GM23338 (cell line): ENCODE measurements around the gene NOTO. TPM values are rescaled to one million over a fixed set of nuclear protein-coding genes. Genes with fewer than 3 reads are reported as not detected.

Experiments used
- ATAC-seq: fragments of 200-7000 bp; cut with Tn5 transposase; 3 replicates; pipeline ENCODE4 v1.9.1; 2020
- DNase-seq: peaks from one replicate; pipeline ENCODE4 v3.0.0-alpha.2; 2015; ENCODE audit warnings: low spot score
- H2AFZ ChIP-seq: fragments of 200-600 bp; sonication (generic); 2 replicates; pipeline ENCODE4 v1.8.0; 2016; ENCODE audit warnings: antibody characterized with exemption, mild to moderate bottlenecking, moderate library complexity
- H3F3A ChIP-seq: fragments of 200-600 bp; sonication (generic); replicated peaks from 2 replicates; pipeline ENCODE4 v1.8.0; 2017; ENCODE audit warnings: antibody characterized with exemption, mixed run types, low read depth
- H3K27ac ChIP-seq: fragments of 200-600 bp; sonication (generic); 2 replicates; pipeline ENCODE4 v1.6.1; 2016; ENCODE audit warnings: low read depth
- H3K27me3 ChIP-seq: fragments of 200-600 bp; sonication (generic); 2 replicates; pipeline ENCODE4 v1.8.0; 2016; ENCODE audit warnings: mild to moderate bottlenecking, mixed run types, moderate library complexity; ENCODE audit not compliant: insufficient read depth
- H3K36me3 ChIP-seq: fragments of 200-600 bp; sonication (generic); 2 replicates; pipeline ENCODE4 v1.8.0; 2016; ENCODE audit warnings: mild to moderate bottlenecking; ENCODE audit not compliant: insufficient read depth
- H3K4me1 ChIP-seq: fragments of 200-600 bp; sonication (generic); 2 replicates; pipeline ENCODE4 v1.8.0; 2016; ENCODE audit warnings: mild to moderate bottlenecking, moderate library complexity; ENCODE audit not compliant: insufficient read depth
- H3K4me2 ChIP-seq: fragments of 200-600 bp; sonication (generic); 2 replicates; pipeline ENCODE4 v1.7.1; 2017; ENCODE audit warnings: mixed run types
- H3K4me3 ChIP-seq: fragments of 200-600 bp; sonication (generic); 2 replicates; pipeline ENCODE4 v1.6.1; 2016; ENCODE audit warnings: mixed run types
- H3K79me2 ChIP-seq: fragments of 200-600 bp; sonication (generic); replicated peaks from 2 replicates; pipeline ENCODE4 v1.8.0; 2017; ENCODE audit warnings: mild to moderate bottlenecking; ENCODE audit not compliant: insufficient read depth
- H3K9me2 ChIP-seq: fragments of 200-600 bp; sonication (generic); 2 replicates; pipeline ENCODE4 v1.8.0; 2017; ENCODE audit not compliant: insufficient read depth
- H4K20me1 ChIP-seq: fragments of 200-600 bp; sonication (generic); replicated peaks from 2 replicates; pipeline ENCODE4 v1.8.0; 2017; ENCODE audit warnings: mild to moderate bottlenecking; ENCODE audit not compliant: insufficient read depth
- H3K27ac Mint-ChIP-seq: 2 replicates; pipeline ENCODE4 v1.8.0; 2020; ENCODE audit warnings: inconsistent platforms, mild to moderate bottlenecking, moderate library complexity, mixed read lengths
- H3K27me3 Mint-ChIP-seq: 3 replicates; pipeline ENCODE4 v1.8.0; 2022; ENCODE audit warnings: low read depth, mild to moderate bottlenecking, moderate library complexity, mixed read lengths, inconsistent platforms; ENCODE audit not compliant: insufficient read depth, poor library complexity
- H3K36me3 Mint-ChIP-seq: 3 replicates; pipeline ENCODE4 v1.8.0; 2021; ENCODE audit warnings: low read depth, mild to moderate bottlenecking, inconsistent platforms, moderate library complexity, mixed read lengths
- H3K4me1 Mint-ChIP-seq: 3 replicates; pipeline ENCODE4 v1.8.0; 2020; ENCODE audit warnings: mild to moderate bottlenecking, inconsistent platforms, mixed read lengths
- H3K4me3 Mint-ChIP-seq: 3 replicates; pipeline ENCODE4 v1.8.0; 2021; ENCODE audit warnings: moderate library complexity, mild to moderate bottlenecking, inconsistent platforms, mixed read lengths
- H3K9me3 Mint-ChIP-seq: 3 replicates; pipeline ENCODE4 v1.8.0; 2020; ENCODE audit warnings: moderate library complexity, mild to moderate bottlenecking, inconsistent platforms, mixed read lengths
- ETS1 ChIP-seq: IDR thresholded peaks from 2 replicates; pipeline ENCODE4 v1.6.1; 2016; ENCODE audit warnings: antibody characterized with exemption
- JUNB ChIP-seq: IDR thresholded peaks from one replicate; pipeline ENCODE4 v1.6.1; 2016; ENCODE audit warnings: antibody characterized with exemption; ENCODE audit not compliant: unreplicated experiment
- polyA plus RNA-seq: library from polyadenylated mRNA; unstranded; fragments of >200 nt; fragmentation: Nextera tagmentation; extraction: Ambion mirVana; gene quantifications from 2 replicates; pipeline ENCODE4 v1.2.1, GENCODE V29; 2016
- total RNA-seq: library from RNA; depleted of rRNA; stranded (reverse); fragments of >200 nt; shearing (Covaris generic); gene quantifications from 2 replicates; pipeline ENCODE4 v1.2.3, GENCODE V29; 2014
- TF ChIP-seq, protein P1 (sequence below): fragments of 250-450 bp; sonication (Bioruptor Pico); IDR thresholded peaks from 2 replicates; pipeline ENCODE4 v1.5.0; 2020; ENCODE audit warnings: mild to moderate bottlenecking, moderate library complexity

NOTO gene
- total and polyA plus RNA-seq, 2 experiments from 2014 or later = 0.06 to 0.73 TPM

- no peak overlapping the region for H2AFZ ChIP-seq
- H3K36me3 ChIP-seq = no peaks in the 10 kb centered on the region
- Mint-ChIP-seq H3K36me3 (peaks cover 33% of the 10 kb centered on the region), H3K9me3 (no peaks in the 10 kb centered on the region), H3K4me1 (peaks cover 24% of the 10 kb centered on the region; the same call in 2 of the 3 replicates), H3K27me3 (peaks cover 14% of the 10 kb centered on the region), H3K4me3 (no peak overlapping the region), H3K27ac (no peak overlapping the region; the same call in 1 of the 2 replicates)
- H3K79me2 ChIP-seq = no peaks in the 10 kb centered on the region
- no peak overlapping the region for H3K4me2 ChIP-seq
- no peak overlapping the region for H3K4me3 ChIP-seq
- DNase-seq = no peak
- H3F3A ChIP-seq = peaks cover 7% of the 10 kb centered on the region; the same call in 1 of the 2 replicates
- H3K27me3 ChIP-seq = no peaks in the 10 kb centered on the region
- H3K27ac ChIP-seq = 0 out of 2 replicates have a peak overlapping the region, but pooled peaks have one; percentile 59
- TF ChIP-seq, protein P1, sequence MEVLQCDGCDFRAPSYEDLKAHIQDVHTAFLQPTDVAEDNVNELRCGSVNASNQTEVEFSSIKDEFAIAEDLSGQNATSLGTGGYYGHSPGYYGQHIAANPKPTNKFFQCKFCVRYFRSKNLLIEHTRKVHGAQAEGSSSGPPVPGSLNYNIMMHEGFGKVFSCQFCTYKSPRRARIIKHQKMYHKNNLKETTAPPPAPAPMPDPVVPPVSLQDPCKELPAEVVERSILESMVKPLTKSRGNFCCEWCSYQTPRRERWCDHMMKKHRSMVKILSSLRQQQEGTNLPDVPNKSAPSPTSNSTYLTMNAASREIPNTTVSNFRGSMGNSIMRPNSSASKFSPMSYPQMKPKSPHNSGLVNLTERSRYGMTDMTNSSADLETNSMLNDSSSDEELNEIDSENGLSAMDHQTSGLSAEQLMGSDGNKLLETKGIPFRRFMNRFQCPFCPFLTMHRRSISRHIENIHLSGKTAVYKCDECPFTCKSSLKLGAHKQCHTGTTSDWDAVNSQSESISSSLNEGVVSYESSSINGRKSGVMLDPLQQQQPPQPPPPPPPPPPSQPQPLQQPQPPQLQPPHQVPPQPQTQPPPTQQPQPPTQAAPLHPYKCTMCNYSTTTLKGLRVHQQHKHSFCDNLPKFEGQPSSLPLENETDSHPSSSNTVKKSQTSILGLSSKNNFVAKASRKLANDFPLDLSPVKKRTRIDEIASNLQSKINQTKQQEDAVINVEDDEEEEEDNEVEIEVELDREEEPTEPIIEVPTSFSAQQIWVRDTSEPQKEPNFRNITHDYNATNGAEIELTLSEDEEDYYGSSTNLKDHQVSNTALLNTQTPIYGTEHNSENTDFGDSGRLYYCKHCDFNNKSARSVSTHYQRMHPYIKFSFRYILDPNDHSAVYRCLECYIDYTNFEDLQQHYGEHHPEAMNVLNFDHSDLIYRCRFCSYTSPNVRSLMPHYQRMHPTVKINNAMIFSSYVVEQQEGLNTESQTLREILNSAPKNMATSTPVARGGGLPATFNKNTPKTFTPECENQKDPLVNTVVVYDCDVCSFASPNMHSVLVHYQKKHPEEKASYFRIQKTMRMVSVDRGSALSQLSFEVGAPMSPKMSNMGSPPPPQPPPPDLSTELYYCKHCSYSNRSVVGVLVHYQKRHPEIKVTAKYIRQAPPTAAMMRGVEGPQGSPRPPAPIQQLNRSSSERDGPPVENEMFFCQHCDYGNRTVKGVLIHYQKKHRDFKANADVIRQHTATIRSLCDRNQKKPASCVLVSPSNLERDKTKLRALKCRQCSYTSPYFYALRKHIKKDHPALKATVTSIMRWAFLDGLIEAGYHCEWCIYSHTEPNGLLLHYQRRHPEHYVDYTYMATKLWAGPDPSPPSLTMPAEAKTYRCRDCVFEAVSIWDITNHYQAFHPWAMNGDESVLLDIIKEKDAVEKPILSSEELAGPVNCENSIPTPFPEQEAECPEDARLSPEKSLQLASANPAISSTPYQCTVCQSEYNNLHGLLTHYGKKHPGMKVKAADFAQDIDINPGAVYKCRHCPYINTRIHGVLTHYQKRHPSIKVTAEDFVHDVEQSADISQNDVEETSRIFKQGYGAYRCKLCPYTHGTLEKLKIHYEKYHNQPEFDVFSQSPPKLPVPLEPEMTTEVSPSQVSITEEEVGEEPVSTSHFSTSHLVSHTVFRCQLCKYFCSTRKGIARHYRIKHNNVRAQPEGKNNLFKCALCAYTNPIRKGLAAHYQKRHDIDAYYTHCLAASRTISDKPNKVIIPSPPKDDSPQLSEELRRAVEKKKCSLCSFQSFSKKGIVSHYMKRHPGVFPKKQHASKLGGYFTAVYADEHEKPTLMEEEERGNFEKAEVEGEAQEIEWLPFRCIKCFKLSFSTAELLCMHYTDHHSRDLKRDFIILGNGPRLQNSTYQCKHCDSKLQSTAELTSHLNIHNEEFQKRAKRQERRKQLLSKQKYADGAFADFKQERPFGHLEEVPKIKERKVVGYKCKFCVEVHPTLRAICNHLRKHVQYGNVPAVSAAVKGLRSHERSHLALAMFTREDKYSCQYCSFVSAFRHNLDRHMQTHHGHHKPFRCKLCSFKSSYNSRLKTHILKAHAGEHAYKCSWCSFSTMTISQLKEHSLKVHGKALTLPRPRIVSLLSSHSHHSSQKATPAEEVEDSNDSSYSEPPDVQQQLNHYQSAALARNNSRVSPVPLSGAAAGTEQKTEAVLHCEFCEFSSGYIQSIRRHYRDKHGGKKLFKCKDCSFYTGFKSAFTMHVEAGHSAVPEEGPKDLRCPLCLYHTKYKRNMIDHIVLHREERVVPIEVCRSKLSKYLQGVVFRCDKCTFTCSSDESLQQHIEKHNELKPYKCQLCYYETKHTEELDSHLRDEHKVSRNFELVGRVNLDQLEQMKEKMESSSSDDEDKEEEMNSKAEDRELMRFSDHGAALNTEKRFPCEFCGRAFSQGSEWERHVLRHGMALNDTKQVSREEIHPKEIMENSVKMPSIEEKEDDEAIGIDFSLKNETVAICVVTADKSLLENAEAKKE (CRISPR knock-in tag) = no peak
- no peak for TF ChIP-seq JUNB
- peaks cover 27% of the 10 kb centered on the region for H4K20me1 ChIP-seq
- H3K9me2 ChIP-seq = no peaks in the 10 kb centered on the region
- no peak for ATAC-seq
- peaks cover 11% of the 10 kb centered on the region for H3K4me1 ChIP-seq
These were observed 54.6 kb downstream of the NOTO start for GRCh38 chr2:73257021-73257420.

DNA sequence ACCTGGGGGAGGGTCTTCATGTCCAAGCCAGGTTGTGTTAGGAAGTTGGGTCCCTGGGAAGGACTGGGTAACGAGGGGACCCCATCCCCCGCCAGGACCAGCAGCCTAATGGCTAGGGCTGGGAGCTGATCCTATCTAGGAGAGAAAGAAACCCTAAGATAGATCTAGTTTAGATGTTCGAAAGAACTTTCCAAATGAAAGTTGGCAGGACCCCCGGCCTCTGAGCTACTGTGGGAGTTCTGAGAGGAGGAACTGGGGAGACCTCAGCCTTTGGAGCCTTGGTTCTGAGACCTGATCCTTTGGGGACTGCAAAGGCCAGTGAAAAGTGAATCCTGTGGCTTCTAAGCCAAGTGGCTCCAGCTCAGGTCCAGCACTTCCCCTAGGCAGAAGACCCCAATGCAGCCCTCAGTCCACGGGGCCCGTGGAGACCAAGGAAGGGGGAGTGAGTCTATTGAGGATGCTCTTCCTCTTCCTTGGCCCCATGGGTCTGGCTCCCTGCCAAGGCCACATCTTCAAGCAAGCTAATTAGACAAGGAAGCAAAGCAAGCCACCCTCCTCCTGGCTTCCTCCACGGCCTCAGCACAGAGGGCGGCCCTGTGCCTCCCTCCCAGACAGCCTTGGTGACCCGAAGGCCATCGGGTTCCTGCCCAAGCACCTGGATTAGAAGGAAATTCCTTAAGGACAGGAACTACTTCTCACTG, 55.2 kb downstream of the NOTO start:
- no peak overlapping the region for H3K4me2 ChIP-seq
- no peak overlapping the region for H3K27ac Mint-ChIP-seq
- no peaks in the 10 kb centered on the region for H3K9me3 Mint-ChIP-seq
- H3K27ac ChIP-seq = no peak overlapping the region
- H3K4me3 ChIP-seq = no peak overlapping the region
- peaks cover 11% of the 10 kb centered on the region for H3K4me1 ChIP-seq
- no peaks in the 10 kb centered on the region for H3K36me3 ChIP-seq
- H3K4me1 Mint-ChIP-seq = peaks cover 24% of the 10 kb centered on the region; the same call in 2 of the 3 replicates
- no peak overlapping the region for H3K4me3 Mint-ChIP-seq
- peaks cover 27% of the 10 kb centered on the region for H4K20me1 ChIP-seq
- H3K27me3 ChIP-seq = no peaks in the 10 kb centered on the region
- peaks cover 28% of the 10 kb centered on the region for H3K36me3 Mint-ChIP-seq
- H3K27me3 Mint-ChIP-seq = peaks cover 12% of the 10 kb centered on the region
- ATAC-seq (no peak), DNase-seq (no peak)
- no peaks in the 10 kb centered on the region for H3K79me2 ChIP-seq
- peaks cover 7% of the 10 kb centered on the region; the same call in 1 of the 2 replicates for H3F3A ChIP-seq
- H2AFZ ChIP-seq = no peak overlapping the region
- H3K9me2 ChIP-seq = no peaks in the 10 kb centered on the region
- TF ChIP-seq, protein P1 (CRISPR knock-in tag) = no peak
- TF ChIP-seq JUNB = no peak
- no peak for TF ChIP-seq ETS1
